Large intestine (tissue), 3 donors: ENCODE measurements around the gene GAPT. TPM values are rescaled to one million over a fixed set of nuclear protein-coding genes. Genes with fewer than 3 reads are reported as not detected.

Source experiments
- DNase-seq, 2 donors: peaks; one replicate each; pipeline versions ENCODE4 v3.0.0 to v3.0.0-alpha.2; 2013
- H3K27ac ChIP-seq: one replicate; pipeline ENCODE4 v1.5.1; 2013; ENCODE audit warnings: low read length
- H3K27me3 ChIP-seq: 2 replicates; pipeline ENCODE4 v1.6.1; 2013; ENCODE audit warnings: low read length; ENCODE audit not compliant: control insufficient read depth, insufficient read depth
- H3K36me3 ChIP-seq: 2 replicates; pipeline ENCODE4 v1.6.1; 2013; ENCODE audit warnings: low read length; ENCODE audit not compliant: control insufficient read depth, insufficient read depth
- H3K4me1 ChIP-seq: one replicate; pipeline ENCODE4 v1.6.1; 2013; ENCODE audit warnings: low read length; ENCODE audit not compliant: control insufficient read depth, insufficient read depth
- H3K4me3 ChIP-seq: one replicate; pipeline ENCODE4 v1.5.1; 2013; ENCODE audit warnings: low read length
- H3K9me3 ChIP-seq: one replicate; pipeline ENCODE4 v1.6.1; 2013; ENCODE audit warnings: mild to moderate bottlenecking, low read depth, low read length, moderate library complexity; ENCODE audit not compliant: control insufficient read depth
- WGBS: methylation state at CpG from one replicate; pipeline ENCODE4 v1.1.5; 2013; ENCODE audit warnings: low lambda C conversion rate; ENCODE audit not compliant: insufficient coverage; 5-methylcytosine and 5-hydroxymethylcytosine counted together
- polyA plus RNA-seq: library from polyadenylated mRNA; unstranded; fragments of 120-200 nt; gene quantifications from one replicate; pipeline ENCODE4 v1.2.1, GENCODE V29; 2013

GAPT gene
- polyA plus RNA-seq, 1 donor: 0.57 TPM

- 100% methylated on average over 1 of the region's 2 CpGs for WGBS
- no peaks in the 10 kb centered on the region for H3K27me3 ChIP-seq
- H3K9me3 ChIP-seq: no peaks in the 10 kb centered on the region
- H3K4me1 ChIP-seq: no peaks in the 10 kb centered on the region
- H3K4me3 ChIP-seq: no peak overlapping the region
- H3K27ac ChIP-seq: no peak overlapping the region
- no peaks in the 10 kb centered on the region for H3K36me3 ChIP-seq
- DNase-seq: no peak
Observed at GRCh38 chr5:58543723-58544122, 52.5 kb downstream of the GAPT start.

- no peak overlapping the region for H3K4me3 ChIP-seq
- no peaks in the 10 kb centered on the region for H3K4me1 ChIP-seq
- DNase-seq: no peak
- 80% methylated on average over 1 of the region's 1 CpG for WGBS
- no peaks in the 10 kb centered on the region for H3K27me3 ChIP-seq
- no peak overlapping the region for H3K27ac ChIP-seq
- no peaks in the 10 kb centered on the region for H3K36me3 ChIP-seq
- no peaks in the 10 kb centered on the region for H3K9me3 ChIP-seq
Observed at GRCh38 chr5:58544195-58544594, 53.0 kb downstream of the GAPT start.

- WGBS: 100% methylated on average over 1 of the region's 2 CpGs
- no peak overlapping the region for H3K27ac ChIP-seq
Observed at GRCh38 chr5:58544926-58545325, 53.7 kb downstream of the GAPT start.

GRCh38 chr5:58545912-58546311, 54.7 kb downstream of the GAPT start:
- Histone ChIP-seq H3K27ac (no peak overlapping the region), H3K9me3 (no peaks in the 10 kb centered on the region)
- DNase-seq: no peak

More at GRCh38 chr5:58544926-58545325, 53.7 kb downstream of the GAPT start:
- DNase-seq: no peak
- H3K4me3 ChIP-seq: no peak overlapping the region
- no peaks in the 10 kb centered on the region for H3K9me3 ChIP-seq
- H3K36me3 ChIP-seq: no peaks in the 10 kb centered on the region
- H3K27me3 ChIP-seq: no peaks in the 10 kb centered on the region
- no peaks in the 10 kb centered on the region for H3K4me1 ChIP-seq

More at GRCh38 chr5:58545912-58546311, 54.7 kb downstream of the GAPT start:
- Histone ChIP-seq H3K4me1 (no peaks in the 10 kb centered on the region), H3K36me3 (no peaks in the 10 kb centered on the region), H3K4me3 (no peak overlapping the region), H3K27me3 (no peaks in the 10 kb centered on the region)

Other genes starting within 250 kb of the GAPT start
- gene PLK2, start 31.3 kb upstream of the GAPT start, polyA plus RNA-seq: 44.5 TPM
- 12.6 TPM for gene RAB3C, start 91.6 kb downstream of the GAPT start, polyA plus RNA-seq